Measurements from ENCODE around the gene CLEC20A.
"Not testable (repeated sequence)": the region's sequence is repeated elsewhere in the genome, so short reads cannot be mapped to it uniquely, and the experiment has no call there.

CLEC20A gene

DNA sequence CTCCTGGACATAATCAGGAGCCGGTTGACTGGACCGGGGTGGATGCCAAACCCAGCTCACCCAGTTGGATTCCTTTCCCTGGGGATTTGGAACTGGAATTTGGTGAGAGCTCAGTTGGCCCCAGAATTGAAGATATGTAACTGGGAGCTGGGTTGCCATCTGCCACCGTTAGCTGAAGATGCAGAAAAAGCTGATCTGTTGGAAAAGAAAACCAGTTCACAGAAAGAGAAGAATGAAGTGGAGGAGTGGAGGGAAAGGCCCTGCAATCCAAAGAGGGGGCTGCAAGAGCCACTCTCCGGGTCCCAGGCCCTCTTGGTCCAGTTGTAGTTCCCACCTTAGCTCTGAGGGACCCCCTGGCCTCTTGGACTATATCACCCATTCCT, 32.2 kb upstream of the CLEC20A start:
- no peak for DNase-seq

DNA sequence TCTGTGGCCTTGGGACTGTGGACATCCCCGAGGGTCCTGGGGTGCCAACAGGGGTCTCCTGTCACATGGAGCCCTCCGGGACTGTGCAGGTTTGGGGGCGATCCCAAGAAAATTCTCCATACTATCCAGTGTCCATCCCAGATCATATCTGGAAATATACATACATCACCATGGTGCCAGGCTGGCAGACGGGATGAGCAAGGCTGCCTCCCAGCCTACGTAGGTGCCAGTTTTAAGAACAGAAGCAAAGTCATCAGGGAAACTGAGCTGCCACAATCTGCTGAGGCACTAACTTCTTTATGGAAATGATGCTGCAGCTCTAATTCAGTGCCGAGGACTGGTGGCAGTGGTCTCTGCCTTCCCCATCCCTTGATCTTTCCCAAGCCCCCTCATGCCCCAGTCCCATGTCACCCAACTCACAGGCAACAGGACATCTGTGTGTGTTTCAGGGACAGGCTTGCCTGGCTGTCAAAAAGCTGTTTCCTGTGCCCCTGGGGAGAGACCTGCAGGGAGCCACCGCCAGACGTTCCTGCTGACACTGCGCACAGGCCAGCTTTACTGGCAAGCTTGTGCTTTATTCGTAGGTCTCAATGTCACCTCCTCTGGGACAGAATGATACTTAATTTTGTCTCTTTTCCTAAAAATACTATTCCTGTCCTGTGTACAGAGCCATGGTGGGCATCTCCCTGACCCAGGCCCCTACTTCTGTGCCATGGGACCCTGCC, 31.6 kb upstream of the CLEC20A start:
- no peak for DNase-seq

DNA sequence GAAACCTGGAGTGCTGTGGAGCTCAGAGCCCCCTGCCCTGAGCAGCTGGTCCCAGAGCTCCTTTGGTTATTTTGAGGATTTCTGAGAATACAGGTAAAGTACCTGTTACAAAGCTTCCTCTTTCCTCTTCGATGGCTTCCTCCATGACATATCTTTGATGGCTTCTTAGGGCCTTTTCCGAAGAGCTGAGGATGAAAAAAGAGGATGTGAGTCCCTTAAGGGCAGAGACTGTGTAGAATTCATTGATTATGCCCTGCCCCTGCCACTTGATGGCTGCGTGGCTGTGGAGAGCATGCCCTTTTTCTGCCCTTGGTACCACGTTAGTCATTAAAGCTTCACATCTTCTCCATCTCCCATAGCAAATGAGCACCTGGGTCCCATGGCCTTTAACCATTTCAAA, 30.4 kb upstream of the CLEC20A start:
- DNase-seq, result no peak

DNA sequence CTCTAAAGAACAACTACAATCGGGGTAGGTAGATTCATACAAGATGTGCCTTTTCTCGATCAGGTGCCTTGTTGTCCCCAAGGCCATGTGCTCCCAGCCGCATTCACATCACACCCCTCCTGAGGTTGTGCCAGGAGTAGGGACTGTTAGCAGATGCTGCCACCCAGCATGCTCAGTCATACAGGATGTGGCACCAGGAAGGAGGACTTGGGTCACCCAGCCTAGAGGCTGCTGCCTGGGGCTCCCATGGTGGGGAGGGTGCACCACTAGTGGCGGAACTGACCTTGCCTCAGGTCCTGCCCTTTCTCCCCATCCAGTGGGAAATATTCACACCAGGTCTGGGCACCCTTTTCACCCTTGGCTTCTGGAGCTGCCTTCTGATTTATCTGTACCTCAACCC, 24.5 kb upstream of the CLEC20A start:
- DNase-seq, result no peak

DNA sequence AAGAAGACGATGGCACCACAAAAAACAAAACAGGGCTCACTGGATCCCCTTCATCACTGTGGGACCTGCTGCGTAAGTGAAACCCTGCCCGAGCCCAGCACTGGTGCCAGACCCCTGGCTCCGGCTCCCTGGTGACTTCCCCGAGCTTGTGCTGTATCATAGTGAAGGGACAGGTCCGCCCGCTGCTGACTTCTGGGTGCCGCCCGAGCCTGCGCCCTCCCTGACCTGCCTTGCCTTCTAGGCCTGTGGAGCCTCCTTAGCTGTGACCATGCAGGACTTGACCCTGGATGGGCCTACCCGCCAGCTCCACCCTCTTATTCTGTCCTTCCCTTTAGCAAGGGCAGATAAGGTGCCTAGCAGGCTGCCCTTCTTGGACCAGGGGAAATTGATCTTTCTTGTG, 24.0 kb upstream of the CLEC20A start:
- no peak for DNase-seq

DNA sequence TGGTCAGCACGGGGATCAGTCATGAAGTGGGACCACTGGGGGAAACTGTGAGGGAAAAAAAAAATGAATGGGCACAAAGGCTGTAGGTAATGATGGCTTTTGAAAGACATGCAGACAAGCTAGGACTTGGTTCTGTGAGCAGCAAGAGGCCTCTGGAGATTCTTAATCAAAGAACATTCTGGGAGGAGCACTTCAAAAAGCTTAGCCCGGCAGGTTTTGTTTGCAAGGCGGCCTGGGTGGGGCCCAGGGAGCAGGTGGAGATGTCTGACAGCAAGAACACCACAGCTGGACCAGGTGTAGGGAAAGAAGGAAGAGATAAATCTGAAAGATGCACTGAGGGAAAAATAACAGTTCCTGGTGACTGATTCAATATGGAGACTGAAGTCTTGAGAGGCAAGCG, 22.1 kb upstream of the CLEC20A start:
- no peak for DNase-seq

DNA sequence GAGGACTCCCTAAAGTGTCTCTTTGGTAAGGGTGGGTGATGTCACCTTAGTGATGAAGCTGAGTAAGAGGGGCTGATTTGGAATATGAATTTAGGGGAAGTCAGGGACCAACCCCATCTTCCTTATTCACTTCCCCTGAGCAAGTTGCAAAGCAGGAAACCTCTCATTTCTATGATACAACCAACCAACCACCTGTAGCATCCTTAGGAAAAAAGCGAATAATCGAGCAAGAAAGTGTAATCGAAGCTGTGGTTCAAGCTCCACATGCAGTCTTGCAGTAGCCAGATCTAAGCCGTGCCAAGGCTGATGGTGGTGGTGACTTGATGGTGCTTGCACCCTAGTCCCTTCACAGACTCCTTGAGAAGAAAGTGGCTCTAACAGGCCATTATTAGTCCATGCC, 19.3 kb upstream of the CLEC20A start:
- no peak for DNase-seq

DNA sequence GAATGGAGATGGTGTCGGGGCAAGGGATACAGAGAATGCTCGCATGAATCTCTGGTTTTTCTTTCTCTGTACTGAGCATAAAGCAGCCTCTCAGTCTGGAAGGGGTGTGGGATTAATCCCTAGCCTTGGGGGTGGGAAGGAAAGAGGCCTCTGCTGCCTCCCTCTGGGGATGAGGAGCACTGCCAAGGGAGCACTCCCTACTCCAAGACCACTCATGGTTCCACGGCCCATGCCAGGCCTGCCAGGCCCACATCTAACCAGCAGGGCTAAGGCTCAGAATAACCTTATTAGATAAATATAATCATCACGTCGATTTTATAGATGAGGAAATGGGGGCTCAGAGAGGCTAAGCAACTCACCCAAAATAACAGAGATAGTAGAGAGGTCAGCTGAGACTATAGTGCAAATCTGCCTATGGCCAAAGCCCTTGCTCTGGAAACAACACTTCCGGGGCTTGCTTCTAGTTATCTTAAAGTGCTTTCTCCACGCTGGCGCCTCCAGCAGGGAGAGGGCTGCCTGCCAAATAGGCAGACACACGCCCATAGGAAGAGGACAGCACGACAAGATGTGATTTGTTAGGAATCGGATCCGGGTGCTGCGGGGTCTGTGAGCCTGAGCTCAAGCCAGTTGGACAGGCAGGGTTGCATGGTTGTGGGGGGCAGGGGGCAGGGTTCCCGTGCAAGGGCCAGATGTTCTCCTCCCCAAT, 16.7 kb upstream of the CLEC20A start:
- no peak for DNase-seq

DNA sequence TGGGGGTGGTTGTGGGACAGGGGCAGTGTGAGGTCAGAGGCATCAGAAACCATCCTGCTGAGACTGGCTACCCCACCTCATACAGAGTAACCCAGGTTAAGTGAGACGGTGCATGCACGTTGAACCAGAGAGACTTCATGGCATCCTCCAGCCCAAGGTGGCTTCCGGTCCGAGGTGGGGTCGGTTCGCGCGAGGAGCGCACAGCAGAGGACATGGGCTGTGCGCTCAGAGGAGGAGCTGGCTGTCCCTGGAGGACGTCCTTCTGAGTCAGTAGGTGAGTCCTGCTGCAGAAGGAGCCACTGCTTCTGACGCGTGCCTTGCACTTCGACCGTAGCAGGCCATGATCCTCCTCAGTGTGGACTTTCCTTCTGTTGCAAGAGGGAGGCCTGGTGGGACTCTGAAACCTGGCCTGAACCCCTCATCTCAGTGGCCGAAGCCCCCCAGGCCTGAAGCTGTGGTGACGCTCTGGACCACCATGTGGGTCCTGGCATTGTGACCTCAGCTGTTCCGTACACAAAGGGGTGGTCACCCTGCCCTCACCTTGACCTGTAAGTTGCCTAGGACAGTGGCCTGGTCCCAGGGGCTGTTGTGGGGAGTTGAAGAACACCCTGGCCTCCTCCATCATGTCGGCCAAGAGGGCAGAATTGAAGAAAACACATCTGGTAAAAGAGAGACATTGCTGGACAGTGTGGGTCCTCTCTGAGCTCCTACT, 16.0 kb upstream of the CLEC20A start, which contains the start of gene TEX35:
Gene TEX35, plus strand, starts transcription at position 544 of the 712 bp plus-strand sequence. Its CDS starts 80 bp downstream, at position 624.
- DNase-seq, result no peak

DNA sequence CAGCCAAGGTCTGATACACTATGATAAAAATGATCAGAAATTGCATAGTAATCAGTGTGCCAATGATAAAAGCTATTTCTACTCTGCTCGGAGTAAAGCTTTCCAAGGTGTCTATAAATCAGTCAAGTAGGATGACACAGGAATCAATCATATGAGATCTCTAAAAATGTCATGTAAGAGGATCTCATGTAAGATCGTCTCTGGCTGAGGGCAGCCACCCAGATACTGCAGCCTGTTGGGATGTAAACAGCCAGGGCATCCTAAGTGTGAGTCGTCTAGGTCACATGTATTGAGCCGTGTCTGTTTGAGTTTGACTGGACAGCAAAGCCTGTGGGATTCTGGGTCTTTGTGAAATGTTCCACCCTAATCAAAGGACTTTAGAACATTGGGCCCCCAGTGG, 13.4 kb upstream of the CLEC20A start:
- no peak for DNase-seq

DNA sequence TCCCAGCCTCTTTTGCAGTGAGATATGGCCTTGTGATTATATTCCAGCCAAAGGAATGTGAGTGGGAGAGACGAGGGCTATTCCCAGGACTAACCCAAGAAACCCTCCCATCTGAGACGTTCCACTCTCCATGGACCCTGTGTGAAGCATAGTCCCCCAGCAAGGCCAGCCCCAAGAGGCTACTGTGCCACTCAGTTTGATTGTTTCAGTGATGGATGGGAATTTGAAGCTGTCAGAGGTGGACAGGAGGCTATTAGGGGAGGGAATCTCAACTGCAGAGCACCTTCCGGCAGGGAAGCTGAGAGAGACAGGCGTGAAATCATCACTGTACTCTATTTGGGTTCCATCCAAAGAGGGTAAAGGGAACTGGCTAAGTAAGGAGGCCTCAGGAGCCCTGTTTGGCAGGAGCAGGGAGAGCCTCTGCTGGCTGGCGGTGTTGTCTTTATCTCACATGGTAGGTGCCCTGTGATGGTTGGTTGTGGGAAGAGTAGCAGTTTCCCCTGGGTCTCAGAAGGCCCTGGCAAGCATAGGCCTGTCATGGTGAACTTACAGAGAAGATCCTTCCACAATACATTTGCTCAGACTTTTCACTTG, 12.7 kb upstream of the CLEC20A start:
- DNase-seq, result no peak

DNA sequence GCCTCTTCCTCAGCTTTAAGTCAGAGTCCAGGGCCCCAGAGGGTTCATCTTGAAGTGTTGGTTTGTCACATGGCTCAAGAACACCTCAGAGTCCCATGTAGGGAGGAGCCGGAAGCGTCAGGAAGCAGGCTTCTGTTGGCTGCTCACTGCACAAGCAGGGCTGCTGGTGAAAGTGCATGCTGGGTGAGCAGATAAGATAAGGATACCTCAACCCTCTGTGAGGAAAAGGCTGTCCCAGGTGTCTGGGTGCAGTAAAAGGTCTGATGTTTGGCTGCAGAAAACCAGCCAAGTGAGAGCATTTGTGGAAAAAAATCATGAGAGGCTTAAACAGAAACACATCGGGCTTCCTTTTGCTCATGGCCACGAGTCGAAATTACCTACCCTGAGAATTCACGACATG, 9.9 kb upstream of the CLEC20A start:
- no peak for DNase-seq

DNA sequence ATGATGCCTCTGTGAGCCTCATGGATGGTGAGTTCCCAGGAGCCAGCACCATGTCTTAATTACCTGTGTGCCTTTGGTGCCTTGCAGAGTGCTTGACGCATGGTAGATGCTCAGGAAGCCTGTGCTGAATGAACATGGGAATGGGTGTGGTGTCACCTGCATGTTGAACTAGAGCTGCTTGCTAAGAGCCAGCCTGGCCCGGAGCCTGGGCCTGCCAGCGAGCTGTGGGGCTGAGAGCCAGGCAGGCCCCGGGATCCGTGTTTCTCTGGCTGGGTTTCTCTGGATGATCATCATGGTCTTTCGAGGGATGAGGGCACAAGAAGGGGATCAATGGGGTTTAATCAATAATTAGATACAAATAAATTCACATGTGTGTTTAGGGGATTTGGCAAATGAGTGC, 9.4 kb upstream of the CLEC20A start:
- no peak for DNase-seq

DNA sequence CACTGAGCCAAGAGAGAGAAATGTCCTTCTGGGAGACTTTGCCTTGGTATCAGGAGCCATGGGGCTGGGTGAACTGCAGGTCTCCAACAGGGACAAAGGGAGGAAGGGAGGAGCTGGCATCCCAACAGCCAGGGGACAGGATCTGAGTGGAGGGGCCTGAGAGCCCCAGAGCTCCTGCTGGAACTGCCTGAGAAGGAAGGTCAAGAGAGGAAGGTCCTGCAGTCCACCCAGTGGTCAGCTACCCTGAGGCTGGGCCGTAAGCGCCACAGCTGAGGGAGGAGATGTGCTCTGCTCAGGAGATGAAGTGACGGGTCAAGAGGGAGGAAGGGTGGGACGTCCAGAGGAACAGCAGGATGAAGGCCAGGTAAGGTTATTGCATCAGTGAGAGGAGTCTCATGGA, 7.5 kb upstream of the CLEC20A start:
- no peak for DNase-seq

DNA sequence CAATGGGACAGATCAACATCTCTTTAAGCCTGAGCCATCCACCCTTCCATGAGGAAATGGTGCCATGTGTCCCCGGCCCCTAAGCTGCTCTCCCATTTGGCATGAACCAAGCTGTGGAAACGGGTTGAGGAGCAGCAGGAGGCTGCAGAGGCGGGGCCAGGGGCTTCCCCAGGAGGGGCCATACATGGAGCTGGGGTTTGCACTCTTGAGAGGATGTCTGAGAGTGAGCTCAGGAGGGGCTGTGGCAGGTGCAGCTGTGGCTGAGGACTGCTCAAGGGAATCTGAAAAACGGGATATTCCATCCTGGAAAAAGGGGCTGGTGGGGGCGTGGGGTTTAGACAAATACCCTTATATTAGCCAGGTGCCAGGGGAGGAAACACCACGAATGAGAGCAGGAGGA, 7.1 kb upstream of the CLEC20A start:
- no peak for DNase-seq

DNA sequence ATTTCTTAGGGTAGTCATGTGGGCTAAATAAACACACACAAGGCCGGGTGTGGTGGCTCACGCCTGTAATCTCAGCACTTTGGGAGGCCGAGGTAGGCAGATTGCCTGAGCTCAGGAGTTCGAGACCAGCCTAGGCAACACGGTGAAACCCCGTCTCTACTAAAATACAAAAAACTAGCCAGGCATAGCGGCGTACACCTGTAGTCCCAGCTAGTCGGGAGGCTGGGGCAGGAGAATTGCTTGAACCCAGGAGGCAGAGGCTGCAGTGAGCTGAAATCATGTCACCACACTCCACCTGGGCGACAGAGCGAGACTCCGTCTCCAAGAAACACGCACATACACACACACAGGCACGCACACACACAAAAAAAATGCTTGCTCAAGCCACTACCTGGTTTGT, 6.6 kb upstream of the CLEC20A start:
- DNase-seq, result not testable (repeated sequence)

DNA sequence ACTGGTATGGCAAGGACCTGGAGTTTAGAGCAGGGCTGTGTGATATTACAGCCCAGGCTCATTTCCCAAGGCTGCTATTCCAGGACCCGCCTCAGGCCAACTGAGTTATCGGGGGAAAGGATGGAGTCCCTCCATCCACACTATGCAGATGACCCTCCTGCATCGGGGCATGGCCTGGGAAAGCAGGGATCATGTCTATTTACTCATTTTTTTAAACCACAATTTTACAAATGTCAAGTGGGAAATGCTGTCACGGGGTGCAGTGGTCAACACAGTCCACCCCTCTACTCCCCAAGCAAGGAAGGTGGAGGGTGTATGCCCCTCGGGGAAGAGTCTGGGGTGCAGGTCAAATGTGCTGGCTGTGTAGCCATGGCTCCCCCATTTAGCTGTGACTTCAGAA, 6.1 kb upstream of the CLEC20A start:
- DNase-seq, result no peak

DNA sequence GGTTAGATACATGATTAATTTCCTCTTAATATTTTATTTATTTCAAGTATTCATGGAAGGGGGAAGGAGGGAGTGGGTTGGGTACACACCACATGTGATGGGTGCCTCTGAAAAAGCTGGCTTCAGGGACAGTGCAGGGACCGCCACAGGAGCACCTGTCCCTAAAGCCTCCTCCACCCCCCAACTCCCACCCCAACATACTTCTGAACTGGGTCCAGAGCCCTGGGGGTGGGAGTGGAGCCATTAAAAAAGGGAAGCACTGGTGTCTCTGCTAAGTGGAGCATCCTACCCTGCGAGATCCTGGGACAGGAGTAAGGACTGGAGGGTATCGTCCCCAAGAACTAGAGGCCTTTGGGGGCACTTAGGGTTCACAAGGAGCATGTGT, 5.6 kb upstream of the CLEC20A start:
- DNase-seq, result no peak

DNA sequence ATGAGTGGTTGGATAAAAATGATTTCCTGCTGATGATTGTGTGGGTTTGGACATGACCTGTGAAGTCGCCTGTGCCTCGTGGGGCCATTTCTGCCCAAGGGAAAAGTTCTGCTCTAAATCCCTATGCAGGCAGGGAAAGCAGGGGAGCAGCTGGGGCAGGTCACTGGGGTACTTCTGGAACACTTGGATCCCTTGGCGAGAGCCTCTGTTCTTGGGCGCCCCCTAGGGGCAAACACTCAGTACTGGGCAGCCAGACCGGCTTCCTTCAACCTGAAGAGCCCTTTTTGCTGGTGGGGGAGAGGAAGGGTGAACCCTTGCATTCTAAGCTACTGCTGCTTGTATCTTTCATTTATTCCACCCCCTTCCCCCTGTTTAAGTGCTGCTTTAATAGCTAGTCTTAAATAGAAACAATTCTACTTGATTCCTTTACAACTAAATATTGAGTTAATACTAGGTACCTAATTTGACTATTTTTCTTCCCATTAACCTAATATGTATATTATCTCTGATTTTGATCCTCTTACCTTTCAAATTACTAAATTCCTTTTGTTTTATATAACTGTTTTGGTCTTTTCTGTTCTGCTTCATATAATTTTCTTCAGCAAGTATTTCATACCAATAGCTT, 5.1 kb upstream of the CLEC20A start:
- peak; percentile 58 for DNase-seq

DNA sequence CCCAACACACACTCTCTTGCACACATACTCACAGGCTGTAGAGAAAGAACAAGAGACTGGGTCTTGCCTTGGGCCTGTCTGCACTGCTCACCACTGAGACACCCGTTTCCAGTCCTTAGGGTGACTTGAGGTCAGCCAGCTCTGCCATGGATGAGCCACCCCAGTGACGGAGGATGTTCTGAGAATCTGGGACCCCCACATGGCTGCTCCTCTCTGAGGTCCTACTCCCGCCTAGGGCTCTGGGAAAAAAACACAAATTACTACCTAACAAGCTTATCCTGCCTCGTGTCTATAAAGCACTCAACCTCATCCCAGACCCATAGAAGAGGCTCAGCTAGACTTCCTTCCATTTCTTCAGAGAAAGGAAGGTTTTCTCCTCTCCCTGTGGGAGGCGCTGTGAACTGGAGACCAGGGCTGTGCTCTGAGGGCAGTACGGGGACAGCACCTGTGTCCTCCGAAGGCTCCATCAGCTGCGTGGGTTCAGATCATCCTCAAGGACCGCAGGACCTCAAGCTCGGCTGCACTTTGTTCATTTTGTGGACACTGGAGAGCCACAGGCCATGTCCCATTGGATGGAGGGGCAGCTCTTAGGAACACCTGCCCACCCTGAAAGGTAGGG, 4.3 kb upstream of the CLEC20A start:
- no peak for DNase-seq

DNA sequence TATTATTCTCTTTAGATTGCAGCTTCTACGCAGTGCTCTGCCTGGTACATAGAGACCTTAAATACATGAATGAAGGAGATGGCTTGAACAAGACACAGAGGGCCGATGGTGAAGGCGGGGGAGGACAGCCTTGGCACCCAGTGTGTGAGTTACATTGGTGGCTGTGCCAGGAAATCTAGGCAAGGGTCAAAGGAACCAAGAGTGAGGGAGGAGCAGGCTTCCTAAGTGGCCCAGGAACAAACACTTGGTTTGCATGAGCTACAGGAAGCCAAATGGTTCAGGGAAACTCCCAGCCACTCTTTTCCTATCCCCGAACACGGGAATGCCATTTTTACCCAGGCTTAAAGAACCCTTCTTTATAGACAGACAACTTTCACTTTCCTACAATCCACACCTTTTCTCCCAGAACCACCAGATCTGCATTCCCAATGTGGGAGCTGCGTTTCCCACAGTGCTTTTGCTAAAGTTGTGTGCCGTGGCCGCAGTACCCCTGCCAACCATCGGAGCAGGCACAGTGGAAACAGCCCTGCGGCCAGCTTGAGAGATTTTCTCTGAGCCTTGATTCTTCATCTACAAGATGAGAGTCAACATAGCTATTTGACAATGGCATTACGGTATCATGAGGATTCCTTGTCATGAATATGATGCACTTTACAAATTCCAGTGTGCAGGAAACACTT, 3.5 kb upstream of the CLEC20A start:
- DNase-seq, result no peak
